H1 (cell line): Measurements from ENCODE around the gene UBE3B. TPM values are rescaled to one million over a fixed set of nuclear protein-coding genes. Genes with fewer than 3 reads are reported as not detected.

Source experiments
- BCL11A ChIP-seq, 2 experiments: IDR thresholded peaks; one replicate each; pipeline ENCODE4 v1.6.1; 2011; ENCODE audit warnings: low read depth in 2 of 2, low read length in 2 of 2, mild to moderate bottlenecking in 2 of 2
- EGR1 ChIP-seq: IDR thresholded peaks from 2 replicates; pipeline ENCODE4 v1.6.1; 2011; ENCODE audit warnings: low read depth, low read length, borderline replicate concordance
- KDM5A ChIP-seq: fragments of 200-600 bp; IDR thresholded peaks from 2 replicates; pipeline ENCODE4 v1.7.1; 2012; ENCODE audit warnings: mild to moderate bottlenecking, low read length, inconsistent platforms, mixed read lengths
- polyA plus RNA-seq, 7 experiments: library from polyadenylated mRNA; depleted of rRNA in 3 of 7; stranded (reverse) in 5 of 7; unstranded in 2 of 7; fragments of >200 nt in 5 of 7; fragments of 200-250 nt in 2 of 7; gene quantifications; 1 replicate in 5 of 7; 2 replicates in 1 of 7; 4 replicates in 1 of 7; pipeline versions ENCODE4 v1.2.1 to v1.2.3, GENCODE V29; 2011 to 2013; ENCODE audit warnings: missing spikeins in 2 of 7, mixed read lengths in 2 of 7
- total RNA-seq: library from RNA; stranded (reverse); fragmentation: NEBNext Ultra II Directional; extraction: Animal tissue kit (Norgen Biotek cat#: 25700); gene quantifications from 2 replicates; pipeline ENCODE4 v1.2.1, GENCODE V29; 2021

UBE3B gene
- total and polyA plus RNA-seq, 2 of the 8 experiments (the other 6 are each of a cell fraction or from before 2014, with no cell fraction given): 14.0 to 21.1 TPM

DNA sequence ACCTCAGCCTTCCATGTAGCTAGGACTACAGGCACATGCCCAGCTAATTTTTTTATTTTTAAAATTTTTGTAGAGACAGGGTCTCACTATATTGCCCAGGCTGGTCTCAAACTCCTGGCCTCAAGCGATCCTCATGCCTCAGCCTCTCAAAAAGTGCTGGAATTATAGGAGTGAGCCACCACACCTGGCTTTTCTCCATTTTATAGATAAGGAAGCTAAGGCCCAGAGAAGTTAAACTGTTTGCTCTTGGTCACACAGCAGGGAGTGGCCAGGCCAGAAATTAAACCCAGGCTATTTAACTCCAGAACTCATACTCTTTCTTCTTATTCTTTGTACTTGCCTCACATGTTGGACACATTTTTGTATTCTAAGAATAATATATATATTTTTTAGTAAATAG lies 16.5 kb downstream of the UBE3B start (continued):
- no peak for TF ChIP-seq KDM5A
- TF ChIP-seq EGR1: no peak
- TF ChIP-seq BCL11A (IDR thresholded peaks at IDR 0.05; ENCODE audit: low read depth in 2 of 2, low read length in 2 of 2): no peak
